Measurements from ENCODE around the gene HEATR9. TPM values are rescaled to one million over a fixed set of nuclear protein-coding genes. Genes with fewer than 3 reads are reported as not detected.

HEATR9 gene
- total RNA-seq, 1 donor from 2014 or later: not detected

DNA sequence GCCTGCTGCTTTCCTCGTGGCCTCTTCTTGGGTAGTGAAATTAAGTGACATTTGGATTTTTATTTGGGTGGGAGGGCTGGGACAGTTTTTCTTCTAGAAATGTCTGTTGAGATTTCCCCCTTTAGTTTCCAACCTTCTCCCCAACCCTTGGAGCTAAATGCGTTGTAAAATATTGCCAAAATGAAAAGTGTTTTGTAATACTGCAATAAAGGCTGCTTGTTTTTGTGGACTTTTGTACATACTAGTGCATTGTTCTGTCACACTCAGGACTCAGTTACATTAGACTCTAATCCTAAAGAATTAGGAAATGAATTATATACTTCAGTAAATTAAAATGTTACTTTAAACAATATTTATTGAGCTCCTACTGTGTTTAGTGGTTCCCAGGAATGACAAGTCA is 21.7 kb downstream of the HEATR9 start:
- H3K9me3 Mint-ChIP-seq (ENCODE audit: unreplicated experiment): no peaks in the 10 kb centered on the region
- TF ChIP-seq, protein P1, sequence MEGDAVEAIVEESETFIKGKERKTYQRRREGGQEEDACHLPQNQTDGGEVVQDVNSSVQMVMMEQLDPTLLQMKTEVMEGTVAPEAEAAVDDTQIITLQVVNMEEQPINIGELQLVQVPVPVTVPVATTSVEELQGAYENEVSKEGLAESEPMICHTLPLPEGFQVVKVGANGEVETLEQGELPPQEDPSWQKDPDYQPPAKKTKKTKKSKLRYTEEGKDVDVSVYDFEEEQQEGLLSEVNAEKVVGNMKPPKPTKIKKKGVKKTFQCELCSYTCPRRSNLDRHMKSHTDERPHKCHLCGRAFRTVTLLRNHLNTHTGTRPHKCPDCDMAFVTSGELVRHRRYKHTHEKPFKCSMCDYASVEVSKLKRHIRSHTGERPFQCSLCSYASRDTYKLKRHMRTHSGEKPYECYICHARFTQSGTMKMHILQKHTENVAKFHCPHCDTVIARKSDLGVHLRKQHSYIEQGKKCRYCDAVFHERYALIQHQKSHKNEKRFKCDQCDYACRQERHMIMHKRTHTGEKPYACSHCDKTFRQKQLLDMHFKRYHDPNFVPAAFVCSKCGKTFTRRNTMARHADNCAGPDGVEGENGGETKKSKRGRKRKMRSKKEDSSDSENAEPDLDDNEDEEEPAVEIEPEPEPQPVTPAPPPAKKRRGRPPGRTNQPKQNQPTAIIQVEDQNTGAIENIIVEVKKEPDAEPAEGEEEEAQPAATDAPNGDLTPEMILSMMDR (IDR thresholded peaks at IDR 0.05): no peak
- H3K27ac Mint-ChIP-seq (ENCODE audit: unreplicated experiment): no peak overlapping the region
- peaks cover 55% of the 10 kb centered on the region for H3K36me3 Mint-ChIP-seq (ENCODE audit: unreplicated experiment)
- no peaks in the 10 kb centered on the region for H3K27me3 Mint-ChIP-seq (ENCODE audit: unreplicated experiment)
- no peak for DNase-seq (ENCODE audit: extremely low spot score, unreplicated experiment)
- H3K4me1 Mint-ChIP-seq (ENCODE audit: unreplicated experiment): no peaks in the 10 kb centered on the region
- no peak overlapping the region for H3K4me3 Mint-ChIP-seq (ENCODE audit: unreplicated experiment)

DNA sequence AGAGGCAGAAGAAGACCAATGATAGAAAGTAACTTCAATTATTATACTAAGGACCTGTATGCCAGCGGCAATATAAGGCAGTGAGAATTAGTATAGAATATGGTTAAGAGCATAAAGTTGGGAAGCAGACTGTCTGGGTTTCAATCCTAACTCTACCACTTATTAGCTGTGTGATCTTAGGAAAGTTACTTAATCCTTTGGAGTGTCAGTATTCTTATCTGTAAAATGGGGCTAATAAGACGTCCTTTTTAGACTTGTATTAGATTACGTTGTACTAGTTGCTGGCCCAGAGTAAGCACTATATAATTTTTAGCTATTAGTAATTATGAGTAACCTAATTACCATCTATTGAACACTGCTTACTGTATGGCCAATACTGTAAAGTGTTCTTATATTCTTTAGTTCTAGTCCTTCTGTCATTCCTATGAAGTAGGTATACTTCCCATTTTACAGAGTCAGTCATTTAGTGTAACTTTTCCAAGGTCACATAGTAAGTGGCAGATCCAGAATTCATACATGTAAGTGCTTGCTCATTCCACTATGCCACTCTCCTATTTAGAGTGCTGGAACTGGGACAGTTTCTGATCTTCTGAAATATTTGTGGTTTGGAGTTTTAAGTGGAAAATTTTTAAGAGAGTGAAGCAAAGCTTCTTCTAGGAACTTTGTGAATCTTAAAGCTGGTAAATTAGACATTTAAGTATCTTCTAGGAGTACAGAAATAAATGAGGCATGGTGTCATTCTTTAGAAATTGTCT is 22.5 kb downstream of the HEATR9 start:
- no peaks in the 10 kb centered on the region for H3K9me3 Mint-ChIP-seq (ENCODE audit: unreplicated experiment)
- H3K4me3 Mint-ChIP-seq (ENCODE audit: unreplicated experiment): no peak overlapping the region
- TF ChIP-seq, protein P1 (IDR thresholded peaks at IDR 0.05): no peak
- no peak for DNase-seq (ENCODE audit: extremely low spot score, unreplicated experiment)
- H3K4me1 Mint-ChIP-seq (ENCODE audit: unreplicated experiment): no peaks in the 10 kb centered on the region
- H3K36me3 Mint-ChIP-seq (ENCODE audit: unreplicated experiment): peaks cover 55% of the 10 kb centered on the region
- no peaks in the 10 kb centered on the region for H3K27me3 Mint-ChIP-seq (ENCODE audit: unreplicated experiment)
- no peak overlapping the region for H3K27ac Mint-ChIP-seq (ENCODE audit: unreplicated experiment)

DNA sequence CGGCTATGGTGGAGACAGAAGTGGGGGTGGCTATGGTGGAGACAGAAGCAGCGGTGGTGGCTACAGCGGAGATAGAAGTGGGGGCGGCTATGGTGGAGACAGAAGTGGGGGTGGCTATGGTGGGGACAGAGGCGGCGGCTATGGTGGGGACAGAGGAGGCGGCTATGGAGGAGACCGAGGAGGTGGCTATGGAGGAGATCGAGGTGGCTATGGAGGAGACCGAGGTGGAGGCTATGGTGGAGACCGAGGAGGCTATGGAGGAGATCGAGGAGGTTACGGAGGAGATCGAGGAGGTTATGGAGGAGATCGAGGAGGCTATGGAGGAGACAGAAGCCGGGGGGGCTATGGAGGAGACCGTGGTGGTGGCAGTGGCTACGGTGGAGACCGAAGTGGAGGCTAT is 24.1 kb downstream of the HEATR9 start:
- peaks cover 57% of the 10 kb centered on the region for H3K36me3 Mint-ChIP-seq (ENCODE audit: unreplicated experiment)

DNA sequence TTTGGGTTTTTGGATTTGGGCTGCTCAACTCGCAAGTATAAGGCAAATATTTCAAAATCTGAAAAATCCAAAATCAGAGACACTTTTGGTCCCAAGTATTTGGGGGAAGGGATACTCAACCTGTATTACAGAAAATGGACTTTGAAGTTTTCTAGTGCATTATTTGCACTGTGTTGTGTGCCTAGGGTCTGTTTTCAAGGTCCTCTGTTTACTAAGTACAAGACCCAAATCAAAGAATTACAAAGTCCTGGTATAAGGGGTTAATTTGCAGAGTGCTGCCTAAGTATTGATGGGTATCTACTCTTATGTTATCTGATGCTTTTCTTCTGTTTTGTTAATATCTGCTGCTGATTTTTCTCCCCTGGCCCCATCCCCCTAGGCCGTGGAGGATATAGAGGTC is 25.0 kb downstream of the HEATR9 start:
- Mint-ChIP-seq H3K4me3 (ENCODE audit: unreplicated experiment) (no peak overlapping the region), H3K27me3 (ENCODE audit: unreplicated experiment) (no peaks in the 10 kb centered on the region), H3K27ac (ENCODE audit: unreplicated experiment) (no peak overlapping the region), H3K4me1 (ENCODE audit: unreplicated experiment) (no peaks in the 10 kb centered on the region), H3K9me3 (ENCODE audit: unreplicated experiment) (no peaks in the 10 kb centered on the region), H3K36me3 (ENCODE audit: unreplicated experiment) (peaks cover 54% of the 10 kb centered on the region)
- DNase-seq (ENCODE audit: extremely low spot score, unreplicated experiment): no peak
- TF ChIP-seq, protein P1 (IDR thresholded peaks at IDR 0.05): no peak

More for the DNA sequence above, 24.1 kb downstream of the HEATR9 start:
- DNase-seq (ENCODE audit: extremely low spot score, unreplicated experiment): no peak
- no peak overlapping the region for H3K4me3 Mint-ChIP-seq (ENCODE audit: unreplicated experiment)
- no peaks in the 10 kb centered on the region for H3K27me3 Mint-ChIP-seq (ENCODE audit: unreplicated experiment)
- no peak overlapping the region for H3K27ac Mint-ChIP-seq (ENCODE audit: unreplicated experiment)
- no peaks in the 10 kb centered on the region for H3K9me3 Mint-ChIP-seq (ENCODE audit: unreplicated experiment)
- TF ChIP-seq, protein P1 (IDR thresholded peaks at IDR 0.05): no peak
- no peaks in the 10 kb centered on the region for H3K4me1 Mint-ChIP-seq (ENCODE audit: unreplicated experiment)

DNA sequence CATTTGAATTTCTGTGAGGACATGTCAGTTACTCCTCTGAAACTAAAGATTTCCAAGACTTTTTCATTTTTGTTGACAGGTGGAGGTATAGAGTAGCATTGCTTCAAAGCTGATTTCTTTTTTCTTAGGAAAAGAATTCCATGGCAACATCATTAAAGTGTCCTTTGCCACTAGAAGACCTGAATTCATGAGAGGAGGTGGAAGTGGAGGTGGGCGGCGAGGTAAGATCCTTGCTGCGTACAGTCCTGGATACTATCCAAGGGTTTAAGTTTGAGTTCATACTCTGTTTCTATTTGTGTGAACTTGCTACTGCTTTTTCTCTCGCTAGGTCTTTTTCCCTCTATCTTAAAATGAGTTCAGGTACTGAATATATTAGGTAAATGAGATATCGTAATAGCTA is 26.5 kb downstream of the HEATR9 start:
- Mint-ChIP-seq H3K9me3 (ENCODE audit: unreplicated experiment) (no peaks in the 10 kb centered on the region), H3K36me3 (ENCODE audit: unreplicated experiment) (peaks cover 49% of the 10 kb centered on the region), H3K27me3 (ENCODE audit: unreplicated experiment) (no peaks in the 10 kb centered on the region), H3K4me1 (ENCODE audit: unreplicated experiment) (no peaks in the 10 kb centered on the region), H3K4me3 (ENCODE audit: unreplicated experiment) (no peak overlapping the region), H3K27ac (ENCODE audit: unreplicated experiment) (no peak overlapping the region)
- no peak for DNase-seq (ENCODE audit: extremely low spot score, unreplicated experiment)
- TF ChIP-seq, protein P1 (IDR thresholded peaks at IDR 0.05): no peak

Measured in osteocyte (in vitro differentiated cells).